RWPE2 (cell line): Measurements from ENCODE around the gene RAPGEF4.
A peak's percentile ranks its signal among the peaks of the same experiment; 100 is the strongest.

Experiments used
- ATAC-seq: fragments of 200-7000 bp; cut with Tn5 transposase; 3 replicates; pipeline ENCODE4 v1.9.1; 2021; ENCODE audit warnings: low read depth
- DNase-seq: peaks from one replicate; pipeline ENCODE4 v3.0.0-alpha.2; 2020; ENCODE audit warnings: low spot score
- H3K27ac ChIP-seq: fragments of 450-650 bp; 2 replicates; pipeline ENCODE4 v1.5.1; 2017; ENCODE audit warnings: mild to moderate bottlenecking; ENCODE audit not compliant: poor library complexity, severe bottlenecking
- H3K27me3 ChIP-seq: fragments of 250-450 bp; sonication (Bioruptor Pico); 2 replicates; pipeline ENCODE4 v1.5.1; 2021; ENCODE audit warnings: mild to moderate bottlenecking, moderate library complexity; ENCODE audit not compliant: insufficient read depth, poor library complexity, severe bottlenecking
- H3K36me3 ChIP-seq: fragments of 250-450 bp; sonication (Bioruptor Pico); 2 replicates; pipeline ENCODE4 v1.5.1; 2020; ENCODE audit warnings: low read depth, mild to moderate bottlenecking, moderate library complexity
- H3K4me1 ChIP-seq: fragments of 250-450 bp; sonication (Bioruptor Pico); 2 replicates; pipeline ENCODE4 v1.5.1; 2021; ENCODE audit warnings: mild to moderate bottlenecking, moderate library complexity; ENCODE audit not compliant: insufficient read depth, poor library complexity, severe bottlenecking
- H3K4me3 ChIP-seq: fragments of 250-450 bp; sonication (Bioruptor Pico); 2 replicates; pipeline ENCODE4 v1.5.1; 2021; ENCODE audit warnings: mild to moderate bottlenecking, moderate library complexity; ENCODE audit not compliant: severe bottlenecking
- H3K9me3 ChIP-seq: fragments of 250-450 bp; sonication (Bioruptor Pico); 2 replicates; pipeline ENCODE4 v1.5.1; 2021; ENCODE audit warnings: mild to moderate bottlenecking, moderate library complexity; ENCODE audit not compliant: severe bottlenecking
- TF ChIP-seq, protein P1 (sequence below): fragments of 450-650 bp; IDR thresholded peaks from one replicate; pipeline ENCODE4 v1.5.1; 2017; ENCODE audit warnings: mild to moderate bottlenecking, moderate library complexity; ENCODE audit not compliant: poor library complexity, severe bottlenecking

The RAPGEF4 gene

DNA sequence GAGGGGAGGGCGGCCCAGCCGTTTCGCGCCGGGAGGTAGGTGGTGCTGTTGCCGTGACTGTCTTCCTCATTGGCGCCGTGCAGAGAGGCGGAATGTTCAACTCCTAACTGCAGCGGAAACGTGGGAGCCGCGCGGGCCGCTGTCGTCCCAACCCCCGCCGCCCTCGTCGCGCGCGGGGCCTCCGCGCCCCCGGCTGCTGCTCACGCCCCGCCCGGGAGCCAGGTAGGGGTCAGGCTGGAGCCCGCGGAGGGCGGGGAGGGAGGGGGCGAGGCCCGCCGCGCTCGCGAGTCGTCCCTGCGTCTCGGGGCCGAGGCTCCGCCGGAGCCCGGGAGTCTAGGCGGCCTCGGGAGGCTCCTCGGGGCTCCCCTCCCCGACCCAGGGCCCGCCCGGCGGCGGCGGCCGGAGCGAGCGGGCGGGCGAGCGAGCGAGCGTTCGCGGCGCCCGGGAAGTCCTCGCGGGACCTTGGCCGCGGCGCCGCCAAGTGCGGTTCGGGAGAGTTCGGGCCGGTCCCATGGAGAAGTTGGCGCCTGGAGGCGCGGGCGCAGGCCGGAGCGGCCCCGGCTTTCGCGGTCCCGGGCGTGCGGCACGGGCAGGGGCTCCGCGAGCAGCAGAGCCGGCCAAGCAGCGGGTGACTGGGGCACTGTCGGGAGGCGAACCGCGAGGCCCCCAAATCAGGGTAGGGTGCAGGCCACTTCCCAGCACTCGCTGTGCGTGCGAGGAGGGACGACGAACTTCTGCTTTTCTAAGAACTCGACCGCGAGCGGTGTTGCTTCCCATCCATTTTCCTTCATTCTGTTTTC, 340.3 kb downstream of the RAPGEF4 start, which contains the start of gene MAP3K20:
TSS of gene MAP3K20 (plus strand) at position 66 of the 800 bp plus-strand sequence. CDS start 15,186 bp downstream, outside the sequence.
- Histone ChIP-seq H3K9me3 (no peaks in the 10 kb centered on the region), H3K27me3 (no peaks in the 10 kb centered on the region), H3K4me1 (peaks cover 28% of the 10 kb centered on the region), H3K36me3 (peaks cover 11% of the 10 kb centered on the region), H3K4me3 (peak within 1 kb of the TSS; percentile 70), H3K27ac (peak within 1 kb of the TSS; percentile 74)
- DNase-seq (peak; percentile 71), ATAC-seq (peak; percentile 51)
- TF ChIP-seq, protein P1, sequence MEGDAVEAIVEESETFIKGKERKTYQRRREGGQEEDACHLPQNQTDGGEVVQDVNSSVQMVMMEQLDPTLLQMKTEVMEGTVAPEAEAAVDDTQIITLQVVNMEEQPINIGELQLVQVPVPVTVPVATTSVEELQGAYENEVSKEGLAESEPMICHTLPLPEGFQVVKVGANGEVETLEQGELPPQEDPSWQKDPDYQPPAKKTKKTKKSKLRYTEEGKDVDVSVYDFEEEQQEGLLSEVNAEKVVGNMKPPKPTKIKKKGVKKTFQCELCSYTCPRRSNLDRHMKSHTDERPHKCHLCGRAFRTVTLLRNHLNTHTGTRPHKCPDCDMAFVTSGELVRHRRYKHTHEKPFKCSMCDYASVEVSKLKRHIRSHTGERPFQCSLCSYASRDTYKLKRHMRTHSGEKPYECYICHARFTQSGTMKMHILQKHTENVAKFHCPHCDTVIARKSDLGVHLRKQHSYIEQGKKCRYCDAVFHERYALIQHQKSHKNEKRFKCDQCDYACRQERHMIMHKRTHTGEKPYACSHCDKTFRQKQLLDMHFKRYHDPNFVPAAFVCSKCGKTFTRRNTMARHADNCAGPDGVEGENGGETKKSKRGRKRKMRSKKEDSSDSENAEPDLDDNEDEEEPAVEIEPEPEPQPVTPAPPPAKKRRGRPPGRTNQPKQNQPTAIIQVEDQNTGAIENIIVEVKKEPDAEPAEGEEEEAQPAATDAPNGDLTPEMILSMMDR, result peak; percentile 71

DNA sequence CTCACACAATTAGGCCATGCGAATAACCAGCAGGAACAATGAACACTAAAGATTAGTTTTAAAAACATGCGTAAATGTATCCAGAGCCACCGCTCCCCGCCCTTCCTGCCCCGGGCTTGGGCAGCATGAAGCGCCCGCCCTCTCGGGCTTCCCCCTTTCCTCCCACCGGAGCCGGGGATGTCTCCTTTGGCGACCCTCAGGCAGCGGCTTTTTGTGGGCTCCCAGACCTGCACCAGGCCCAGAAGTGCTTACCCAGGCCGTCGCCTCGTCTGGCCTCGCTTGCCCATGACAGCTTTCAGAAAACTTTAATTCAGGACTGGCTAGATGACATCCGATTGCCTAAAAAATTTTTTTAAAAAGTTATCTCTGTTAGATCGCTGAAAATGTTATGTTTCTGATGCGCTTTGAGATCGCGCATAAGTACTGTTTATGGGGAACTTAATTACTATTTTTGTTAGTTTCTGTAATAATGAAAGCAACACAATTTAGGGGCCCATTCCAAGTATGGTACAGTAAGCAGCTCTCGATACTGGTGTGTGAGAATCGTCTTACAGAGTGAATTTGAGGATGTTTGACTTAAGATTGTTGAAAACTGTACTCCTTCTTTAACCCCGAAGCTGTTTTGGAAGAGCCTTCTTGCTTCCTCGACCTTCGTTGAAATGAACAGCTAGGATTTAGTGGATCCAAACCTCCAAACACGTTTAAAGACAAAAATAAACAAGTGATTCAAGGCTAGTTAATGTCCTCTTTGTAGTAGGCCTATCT, 341.1 kb downstream of the RAPGEF4 start:
- H3K27me3 ChIP-seq, result no peaks in the 10 kb centered on the region
- peaks cover 12% of the 10 kb centered on the region for H3K36me3 ChIP-seq
- peak overlapping the region; percentile 70 for H3K4me3 ChIP-seq
- peak overlapping the region; percentile 74 for H3K27ac ChIP-seq
- TF ChIP-seq, protein P1, result no peak
- peaks cover 28% of the 10 kb centered on the region for H3K4me1 ChIP-seq
- peak; percentile 55 for DNase-seq
- no peaks in the 10 kb centered on the region for H3K9me3 ChIP-seq
- peak; percentile 11; the same call in 1 of the 3 replicates for ATAC-seq

DNA sequence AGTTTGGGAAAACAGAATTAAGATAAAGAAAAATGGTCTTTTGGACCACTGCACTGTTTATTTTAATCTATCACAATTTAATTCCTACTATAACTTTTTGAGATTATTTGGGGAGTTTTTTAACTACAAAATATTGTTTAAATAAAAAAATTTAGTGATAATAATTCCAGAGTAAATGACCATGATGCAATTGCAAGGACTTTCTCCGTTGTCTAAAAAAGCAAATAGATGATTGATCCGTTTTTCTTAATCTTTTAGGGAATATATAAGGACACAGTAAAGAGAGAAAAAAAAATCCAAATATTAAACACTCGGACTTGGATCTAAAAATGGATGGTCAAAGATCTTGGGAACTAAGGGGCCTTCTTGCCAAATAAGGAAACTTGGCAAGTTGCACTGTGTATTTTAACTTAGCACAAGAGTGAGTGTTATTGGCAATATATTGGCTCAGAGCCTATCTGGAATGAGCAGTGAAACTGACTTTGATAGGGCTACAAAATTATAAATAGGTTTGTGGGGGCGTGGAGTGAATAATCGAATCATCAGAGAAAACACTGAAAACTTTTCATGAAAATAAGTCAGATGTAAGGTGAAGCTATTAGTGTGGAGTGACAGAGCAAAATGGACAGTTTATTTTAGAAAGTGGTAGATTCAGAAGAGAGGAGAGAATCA, 342.0 kb downstream of the RAPGEF4 start:
- H3K4me1 ChIP-seq, result peaks cover 28% of the 10 kb centered on the region
- H3K4me3 ChIP-seq, result peak overlapping the region; percentile 70
- peak overlapping the region; percentile 74 for H3K27ac ChIP-seq
- peaks cover 12% of the 10 kb centered on the region for H3K36me3 ChIP-seq
- TF ChIP-seq, protein P1, result no peak
- H3K9me3 ChIP-seq, result no peaks in the 10 kb centered on the region
- DNase-seq (no peak), ATAC-seq (no peak)
- H3K27me3 ChIP-seq, result no peaks in the 10 kb centered on the region

DNA sequence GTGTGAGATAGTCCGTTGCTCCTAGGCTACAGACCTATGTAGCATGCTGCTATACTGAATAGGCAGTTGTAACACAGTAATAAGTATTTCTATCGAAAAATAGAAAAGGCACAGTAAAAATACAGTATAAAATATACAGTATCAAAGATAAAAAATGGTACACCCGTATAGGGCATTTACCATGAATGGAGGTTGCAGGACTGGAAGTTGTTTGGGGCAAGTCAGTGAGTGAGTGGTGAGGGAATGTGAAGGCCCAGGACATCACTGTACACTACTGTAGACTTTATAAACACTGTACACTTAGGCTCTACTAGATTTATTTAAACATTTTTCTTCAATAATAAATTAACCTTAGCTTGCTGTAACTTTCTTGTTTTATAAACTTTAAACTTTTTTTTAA, 343.5 kb downstream of the RAPGEF4 start:
- peaks cover 28% of the 10 kb centered on the region for H3K4me1 ChIP-seq
- H3K36me3 ChIP-seq, result peaks cover 12% of the 10 kb centered on the region
- H3K9me3 ChIP-seq, result no peaks in the 10 kb centered on the region
- no peaks in the 10 kb centered on the region for H3K27me3 ChIP-seq
- no peak overlapping the region for H3K4me3 ChIP-seq
- ATAC-seq (no peak), DNase-seq (no peak)
- TF ChIP-seq, protein P1, result no peak
- H3K27ac ChIP-seq, result peak overlapping the region; percentile 74
